ENCODE measurements around the gene SHANK2. TPM values are rescaled to one million over a fixed set of nuclear protein-coding genes. Genes with fewer than 3 reads are reported as not detected.

The SHANK2 gene
- total RNA-seq, 1 donor from 2014 or later = 40.0 TPM

GRCh38 chr11:71222318-71223080, 29.9 kb downstream of the SHANK2 start:
- DNase-seq (ENCODE audit: low spot score) = no peak

DNA sequence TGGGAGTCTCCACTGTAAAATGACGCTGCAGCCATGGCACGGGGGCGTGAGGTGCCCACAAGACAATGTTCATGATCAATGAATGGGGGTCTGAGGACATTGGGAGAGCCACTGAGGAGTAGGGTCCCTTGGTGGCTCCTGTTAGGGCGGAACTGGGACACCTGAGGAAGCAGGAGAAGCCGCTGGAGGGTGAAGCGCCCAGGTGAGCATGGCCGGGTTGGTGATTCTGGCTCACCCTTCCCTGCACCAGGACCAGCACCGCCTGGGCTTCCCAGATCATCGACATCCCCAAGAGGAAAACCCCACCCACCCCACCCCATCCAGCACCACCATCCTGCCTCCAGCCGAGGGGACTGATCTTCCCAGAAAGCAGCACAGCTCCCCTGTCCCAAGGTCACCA, 30.6 kb downstream of the SHANK2 start:
- DNase-seq (ENCODE audit: low spot score) = no peak

DNA sequence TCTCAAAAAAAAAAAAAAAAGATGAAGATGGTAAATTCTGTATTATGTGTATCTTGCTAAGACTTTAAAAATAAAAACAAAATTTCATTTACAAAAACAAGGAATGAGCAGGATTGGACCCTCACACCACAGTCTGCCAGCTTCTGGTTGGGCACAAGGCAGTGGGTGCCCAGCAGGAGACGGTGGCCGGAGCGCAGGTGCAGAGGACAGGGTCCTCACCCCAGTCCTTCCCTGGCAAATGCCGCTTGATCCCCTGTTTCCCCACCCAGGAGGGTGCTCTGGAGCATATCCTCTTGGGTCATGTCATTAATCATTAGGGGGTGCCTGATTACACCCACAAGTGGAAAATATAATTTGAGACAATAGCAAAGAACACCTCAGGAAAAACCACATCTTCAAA, 31.2 kb downstream of the SHANK2 start:
- no peak for DNase-seq (ENCODE audit: low spot score)

DNA sequence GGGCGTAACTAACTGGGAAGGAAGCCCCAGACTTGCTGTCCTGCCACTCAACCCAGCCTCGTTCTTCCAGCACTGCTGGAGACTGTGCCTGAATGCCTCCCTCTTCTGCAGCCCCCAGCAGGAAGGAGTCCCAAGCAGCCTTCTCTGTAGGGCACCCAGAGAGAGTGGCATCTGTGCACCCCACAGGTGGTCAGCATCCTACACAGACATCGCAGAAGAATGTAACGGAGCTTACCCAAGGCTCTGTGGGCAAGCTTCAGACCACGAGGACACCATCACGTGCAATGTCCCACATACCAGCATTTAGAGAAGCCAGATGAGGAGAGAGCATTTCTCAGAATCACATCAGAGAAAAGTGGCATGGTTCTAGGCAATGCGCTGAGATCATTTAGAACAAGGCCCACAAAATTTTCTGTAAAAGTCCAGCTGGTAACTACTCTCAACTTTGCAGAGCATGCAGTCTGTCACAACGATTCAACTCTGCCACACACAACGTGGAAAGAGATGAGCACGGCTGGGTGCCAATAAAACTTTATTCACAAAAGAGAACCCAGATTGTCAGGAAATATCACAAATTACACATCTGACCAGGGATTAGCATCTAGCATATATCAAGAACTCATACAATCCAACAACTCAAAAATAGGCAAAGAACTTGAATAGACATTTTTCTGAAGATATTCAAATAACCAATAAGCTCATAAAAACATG, 33.4 kb downstream of the SHANK2 start:
- DNase-seq (ENCODE audit: low spot score) = no peak

DNA sequence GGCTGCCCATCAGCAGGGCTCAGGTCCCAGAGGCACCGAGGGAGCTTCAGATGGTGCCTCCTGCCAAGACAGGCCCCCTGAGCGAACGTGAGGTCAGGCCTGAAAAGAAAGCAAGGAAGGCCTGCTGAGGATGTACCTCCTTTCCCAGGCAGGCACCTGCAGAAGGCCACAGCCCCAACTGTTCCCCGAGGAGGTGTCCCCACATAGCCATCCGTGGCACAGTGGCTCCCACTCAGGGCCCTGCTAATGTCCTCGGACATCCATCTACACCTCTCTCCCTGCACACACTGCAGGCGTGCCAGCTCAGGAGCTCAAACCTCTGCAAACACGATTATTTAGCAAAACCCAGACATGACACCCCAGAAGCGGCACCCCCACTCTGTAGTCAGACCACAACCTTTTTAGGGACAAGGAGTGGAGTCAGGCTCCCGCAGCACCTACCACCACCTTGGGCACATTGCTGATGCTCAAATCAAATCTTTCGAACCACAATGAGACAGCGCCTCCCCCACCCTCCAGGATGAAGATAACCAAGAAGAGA, 36.9 kb downstream of the SHANK2 start:
- no peak for DNase-seq (ENCODE audit: low spot score)

DNA sequence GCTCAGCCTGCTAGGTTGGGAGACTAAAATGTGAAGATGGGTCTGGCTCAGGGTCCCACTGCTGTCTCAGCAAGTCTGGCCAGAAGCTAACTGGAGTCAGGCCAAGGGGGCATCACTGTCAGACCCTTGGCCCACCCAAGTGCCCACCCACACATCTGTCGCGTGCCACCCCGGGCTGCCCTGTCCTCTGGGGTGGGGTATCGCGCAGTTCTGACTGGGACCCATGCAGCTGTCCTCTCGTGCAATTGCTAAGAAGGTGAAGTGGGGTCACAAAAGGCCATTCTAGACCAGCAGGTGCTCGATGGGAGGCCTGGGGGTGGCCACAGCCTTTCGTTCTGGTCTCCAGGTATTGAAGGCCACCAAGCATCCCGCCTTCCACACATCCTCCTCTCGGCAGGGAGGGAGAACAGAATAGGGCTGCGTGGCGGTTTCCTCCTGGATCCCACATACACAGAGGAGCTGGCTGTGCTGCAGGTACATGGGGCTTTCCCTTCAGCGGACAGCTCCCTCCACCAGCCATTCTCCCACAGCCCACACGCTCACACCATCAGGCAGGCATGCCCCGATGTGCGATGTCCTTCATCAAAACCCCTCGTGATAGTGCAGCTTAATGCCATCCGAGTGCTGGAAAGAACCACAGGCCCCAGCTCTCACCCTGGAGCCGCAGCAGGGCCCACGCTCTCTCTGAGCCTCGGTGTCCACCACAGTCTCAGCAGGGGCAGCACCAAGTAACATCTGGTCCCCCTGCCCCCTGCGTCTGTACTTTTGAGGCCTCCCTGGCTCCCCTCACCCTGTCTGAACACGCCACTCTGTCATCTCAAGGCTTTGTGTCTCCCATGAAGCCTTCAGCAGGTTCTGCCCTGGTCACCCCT, 37.6 kb downstream of the SHANK2 start:
- no peak for DNase-seq (ENCODE audit: low spot score)

- no peak for DNase-seq (ENCODE audit: low spot score)
These were observed 38.5 kb downstream of the SHANK2 start for GRCh38 chr11:71213696-71214552.

- peak; percentile 51 for DNase-seq (ENCODE audit: low spot score)
These were observed 39.4 kb downstream of the SHANK2 start for GRCh38 chr11:71212871-71213559.

DNA sequence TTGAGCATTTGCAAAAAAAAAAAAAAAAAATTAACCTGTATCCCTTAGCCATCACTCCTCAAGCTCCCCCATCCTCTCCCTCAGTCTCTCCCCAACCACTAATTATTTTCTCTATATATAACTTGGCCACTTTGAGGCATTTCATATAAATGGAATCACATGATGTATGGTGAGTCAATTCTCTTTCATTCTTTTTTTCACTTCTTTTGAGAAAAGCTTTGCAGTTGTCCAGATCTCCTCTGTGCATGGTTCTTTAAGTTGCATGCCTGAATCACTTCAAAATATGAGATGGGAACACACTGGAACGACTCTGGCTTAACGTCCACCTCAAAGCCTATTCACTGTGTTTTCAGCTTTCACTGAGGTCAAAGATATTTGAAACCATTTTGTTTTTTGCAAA, 40.7 kb downstream of the SHANK2 start:
- DNase-seq (ENCODE audit: low spot score) = no peak

DNA sequence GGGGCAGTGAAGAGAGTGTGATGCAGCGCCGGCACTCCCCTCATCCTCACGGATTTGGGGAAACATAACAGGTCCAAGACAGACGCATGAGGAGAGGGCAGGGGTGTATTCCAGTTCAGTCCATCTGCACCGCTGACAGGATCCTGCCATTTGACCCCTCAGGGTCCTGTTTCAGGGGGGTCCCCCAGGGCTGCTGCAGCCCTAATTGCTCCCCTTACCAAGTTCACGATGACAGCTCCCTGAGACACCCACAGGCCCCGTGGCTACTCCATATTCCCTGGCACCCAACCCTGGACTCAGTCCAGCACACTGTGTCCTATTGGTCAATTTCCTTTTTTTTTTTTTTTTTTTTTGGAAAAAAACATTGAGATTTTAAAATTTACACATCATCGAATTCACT, 41.5 kb downstream of the SHANK2 start:
- no peak for DNase-seq (ENCODE audit: low spot score)

DNA sequence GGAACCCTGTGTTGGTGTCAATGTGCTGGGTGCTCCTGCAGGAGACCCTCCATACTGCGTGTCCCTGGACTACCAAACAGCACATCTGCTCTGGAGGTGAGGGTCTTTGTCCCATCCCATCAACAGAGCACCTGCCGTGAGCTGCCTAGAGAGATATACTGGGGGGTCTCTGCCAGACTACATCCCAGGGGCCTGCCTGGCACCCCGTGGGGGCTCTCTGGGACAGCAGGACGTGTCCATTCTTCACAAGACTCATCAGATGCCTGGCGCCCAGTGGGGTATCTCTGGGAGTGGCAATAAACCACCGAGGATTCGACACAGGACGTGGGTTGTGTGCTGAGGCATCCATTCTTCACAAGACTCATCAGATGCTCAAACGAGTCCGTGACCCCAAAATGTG, 42.7 kb downstream of the SHANK2 start:
- DNase-seq (ENCODE audit: low spot score) = no peak

GRCh38 chr11:71209181-71209580, 43.2 kb downstream of the SHANK2 start:
- no peak for DNase-seq (ENCODE audit: low spot score)

- no peak for DNase-seq (ENCODE audit: low spot score)
These were observed 44.2 kb downstream of the SHANK2 start for GRCh38 chr11:71208011-71208774.

DNA sequence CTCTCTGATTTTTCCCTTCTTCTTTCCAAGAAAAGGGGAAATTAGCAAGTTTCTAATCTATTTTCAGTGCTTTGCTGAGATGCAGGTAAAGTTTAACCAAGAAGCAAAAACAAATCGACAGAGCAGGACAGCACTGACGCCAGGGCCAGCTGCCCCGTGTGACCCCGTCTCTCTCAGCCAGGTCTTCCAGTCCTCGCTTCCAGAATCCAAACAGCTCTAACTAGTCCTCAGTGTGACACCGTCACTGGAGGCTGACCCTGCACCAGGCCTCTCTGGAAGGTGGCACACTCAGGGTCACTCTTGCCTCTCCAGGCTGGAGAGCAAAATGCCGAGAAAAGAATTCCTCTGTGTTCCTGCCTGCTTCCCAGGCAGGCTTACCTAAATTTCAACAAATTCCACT, 44.8 kb downstream of the SHANK2 start:
- DNase-seq (ENCODE audit: low spot score) = no peak

DNA sequence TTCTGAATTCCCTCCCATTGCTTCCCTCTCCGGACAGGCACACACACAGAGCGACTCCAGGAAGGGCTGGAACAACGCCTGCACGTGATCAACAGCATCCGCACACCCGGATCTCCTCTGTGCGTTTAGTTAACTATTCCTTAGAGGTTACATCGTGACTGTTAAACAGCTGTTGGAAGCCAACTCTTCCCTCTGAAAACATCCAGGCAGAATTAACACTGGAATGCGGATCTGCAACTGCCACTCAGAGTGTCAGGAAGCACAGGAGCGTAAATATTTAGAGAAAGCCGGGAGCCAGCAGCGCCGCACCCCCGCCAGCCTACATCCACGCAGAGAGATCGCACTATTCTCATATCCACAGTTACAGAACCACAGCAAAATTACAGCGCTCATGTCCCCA, 46.2 kb downstream of the SHANK2 start:
- peak; percentile 61 for DNase-seq (ENCODE audit: low spot score)

- DNase-seq (ENCODE audit: low spot score) = no peak
These were observed 47.4 kb downstream of the SHANK2 start for GRCh38 chr11:71204748-71205664.

DNA sequence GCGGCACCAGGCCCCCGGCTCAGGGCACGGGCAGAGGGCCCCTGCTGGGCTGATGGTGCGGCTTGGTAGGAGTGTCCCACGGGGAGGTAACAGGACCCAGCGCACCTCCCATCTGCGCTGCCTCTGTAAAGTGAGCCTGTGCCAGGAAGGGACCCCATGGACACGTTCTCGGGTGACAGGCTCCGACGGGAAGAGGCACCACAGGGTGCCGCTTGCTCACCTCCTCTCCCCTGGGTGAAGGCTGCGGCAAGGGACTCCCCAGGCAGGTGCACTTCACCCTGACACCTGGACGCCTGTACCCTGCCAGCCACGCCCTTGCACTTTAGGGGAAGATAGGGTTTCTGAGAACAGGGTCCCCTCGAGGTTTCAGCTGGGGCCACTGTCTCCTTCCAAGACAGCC, 48.1 kb downstream of the SHANK2 start:
- no peak for DNase-seq (ENCODE audit: low spot score)

DNA sequence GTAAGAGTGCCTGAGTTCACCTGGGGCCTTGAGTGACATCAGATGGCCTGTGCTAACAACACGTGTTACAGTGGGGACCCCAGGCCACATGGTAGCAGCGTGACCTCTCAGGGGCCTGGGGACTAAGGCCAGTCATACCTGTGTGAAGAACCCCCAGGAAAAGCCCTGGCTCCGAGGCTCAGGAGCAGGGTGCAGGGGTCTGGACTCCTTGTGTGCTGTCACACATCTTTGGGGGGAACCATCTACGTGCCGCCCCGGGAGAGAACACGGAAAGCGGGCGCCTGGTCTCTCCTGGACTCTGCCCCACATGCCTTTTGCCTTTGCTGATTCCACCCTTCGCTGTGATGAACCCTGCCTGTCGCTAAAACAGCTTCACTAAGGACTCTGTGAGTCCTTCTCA, 48.7 kb downstream of the SHANK2 start:
- DNase-seq (ENCODE audit: low spot score) = no peak

DNA sequence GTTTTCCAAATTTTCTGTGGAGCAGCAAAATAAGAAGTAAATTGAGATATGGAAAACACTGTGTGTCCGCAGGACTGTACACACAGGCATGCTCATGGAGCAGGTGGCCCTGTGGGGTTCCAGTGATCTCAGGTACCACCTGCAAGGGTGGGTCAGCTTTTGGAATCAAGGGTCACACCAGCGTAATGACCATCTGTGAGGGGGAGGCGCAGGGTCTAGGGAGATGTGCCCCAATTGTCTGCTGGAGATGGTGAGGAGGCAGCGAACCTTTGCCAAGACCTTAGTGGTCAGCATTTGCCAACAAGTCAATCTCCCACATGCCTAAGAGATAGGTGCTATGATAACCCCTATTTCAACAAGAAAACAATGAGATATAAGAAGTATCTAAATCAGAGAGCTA, 49.4 kb downstream of the SHANK2 start:
- DNase-seq (ENCODE audit: low spot score) = no peak

All from umbilical cord (tissue), 2 donors.